HepG2 (cell line): ENCODE results near the gene RPUSD2. TPM values are rescaled to one million over a fixed set of nuclear protein-coding genes. Genes with fewer than 3 reads are reported as not detected.
A peak's percentile ranks its signal among the peaks of the same experiment; 100 is the strongest.

ENCODE experiments used
- ARNT2 ChIP-seq: sonication (generic); formaldehyde crosslinking; IDR thresholded peaks from 2 replicates; pipeline ENCODE4 v1.8.0; 2022; ENCODE audit warnings: mild to moderate bottlenecking, low read depth, missing genetic modification reagents, moderate library complexity
- ASH2L ChIP-seq: fragments of 300-600, 200-600 bp; sonication (generic); IDR thresholded peaks from 2 replicates; pipeline ENCODE4 v1.7.0; 2017; ENCODE audit warnings: low read depth, mild to moderate bottlenecking, moderate library complexity, mixed read lengths, low read length; ENCODE audit not compliant: insufficient read length
- FOXA1 ChIP-seq, 2 experiments: fragments of 450-650 bp in 1 of 2; sonication (generic) in 1 of 2; formaldehyde crosslinking in 1 of 2; IDR thresholded peaks; 2 replicates each; pipeline versions ENCODE4 v1.4.0 to v1.6.1; 2016 to 2020; ENCODE audit warnings: missing genetic modification reagents in 1 of 2
- FOXA3 ChIP-seq: IDR thresholded peaks from 2 replicates; pipeline ENCODE4 v1.6.1; 2016; ENCODE audit warnings: missing genetic modification reagents, missing compliant biosample characterization
- GATAD2A ChIP-seq: IDR thresholded peaks from 2 replicates; pipeline ENCODE4 v1.6.1; 2016
- GTF2F1 ChIP-seq: fragments of 150-350 bp; IDR thresholded peaks from 2 replicates; pipeline ENCODE4 v1.6.1; 2014; ENCODE audit warnings: low read length
- HHEX ChIP-seq: IDR thresholded peaks from 2 replicates; pipeline ENCODE4 v1.6.1; 2016; ENCODE audit warnings: control low read depth
- HNF4A ChIP-seq: sonication (generic); formaldehyde crosslinking; IDR thresholded peaks from 2 replicates; pipeline ENCODE4 v1.4.0; 2020; ENCODE audit warnings: missing genetic modification reagents
- HNRNPK ChIP-seq: fragments of 200-400 bp; formaldehyde crosslinking; IDR thresholded peaks from 2 replicates; pipeline ENCODE4 v1.6.1; 2018; ENCODE audit warnings: low read length, low read depth, moderate library complexity, mild to moderate bottlenecking; ENCODE audit not compliant: poor library complexity, severe bottlenecking
- HOXA5 ChIP-seq: sonication (generic); formaldehyde crosslinking; IDR thresholded peaks from 2 replicates; pipeline ENCODE4 v1.4.0; 2020; ENCODE audit warnings: missing genetic modification reagents
- ISX ChIP-seq: sonication (generic); formaldehyde crosslinking; conservative IDR thresholded peaks from 2 replicates; pipeline ENCODE4 v1.5.0; 2020; ENCODE audit warnings: missing genetic modification reagents
- KLF6 ChIP-seq: IDR thresholded peaks from 2 replicates; pipeline ENCODE4 v1.8.0; 2016; ENCODE audit warnings: missing biosample characterization, missing genetic modification reagents
- NBN ChIP-seq: fragments of 450-650 bp; conservative IDR thresholded peaks from 2 replicates; pipeline ENCODE4 v1.6.1; 2017
- POLR2G ChIP-seq: fragments of 200-400 bp; formaldehyde crosslinking; IDR thresholded peaks from 2 replicates; pipeline ENCODE4 v1.6.1; 2018; ENCODE audit warnings: mild to moderate bottlenecking, low read depth, low read length, moderate library complexity
- RARG ChIP-seq: sonication (generic); formaldehyde crosslinking; IDR thresholded peaks from 2 replicates; pipeline ENCODE4 v1.4.0; 2020; ENCODE audit warnings: low read depth, mild to moderate bottlenecking, missing genetic modification reagents
- TEAD3 ChIP-seq: optimal IDR thresholded peaks from 2 replicates; pipeline ENCODE3; 2016; ENCODE audit warnings: borderline replicate concordance
- THAP8 ChIP-seq: sonication (generic); formaldehyde crosslinking; IDR thresholded peaks from 2 replicates; pipeline ENCODE4 v1.5.1; 2020; ENCODE audit warnings: missing genetic modification reagents, mild to moderate bottlenecking, borderline replicate concordance
- WIZ ChIP-seq: sonication (generic); formaldehyde crosslinking; IDR thresholded peaks from 2 replicates; pipeline ENCODE4 v1.5.1; 2020; ENCODE audit warnings: mild to moderate bottlenecking, missing genetic modification reagents
- YEATS4 ChIP-seq: sonication (generic); formaldehyde crosslinking; IDR thresholded peaks from 2 replicates; pipeline ENCODE4 v1.4.0; 2020; ENCODE audit warnings: missing genetic modification reagents, borderline replicate concordance
- ZFX ChIP-seq: sonication (generic); formaldehyde crosslinking; IDR thresholded peaks from 2 replicates; pipeline ENCODE4 v1.4.0; 2020; ENCODE audit warnings: mild to moderate bottlenecking, low read depth, missing genetic modification reagents, moderate library complexity
- ZMYM3 ChIP-seq: sonication (generic); formaldehyde crosslinking; IDR thresholded peaks from 2 replicates; pipeline ENCODE4 v1.5.1; 2020; ENCODE audit warnings: mild to moderate bottlenecking, missing genetic modification reagents
- ZNF672 ChIP-seq: sonication (generic); formaldehyde crosslinking; IDR thresholded peaks from 2 replicates; pipeline ENCODE4 v1.8.1; 2022; ENCODE audit warnings: missing genetic modification reagents
- ZNF709 ChIP-seq: sonication (generic); formaldehyde crosslinking; IDR thresholded peaks from 2 replicates; pipeline ENCODE4 v1.5.0; 2020; ENCODE audit warnings: mild to moderate bottlenecking, missing genetic modification reagents
- ZNF75D ChIP-seq: sonication (generic); formaldehyde crosslinking; IDR thresholded peaks from 2 replicates; pipeline ENCODE4 v1.8.1; 2023; ENCODE audit warnings: missing genetic modification reagents, mild to moderate bottlenecking, borderline replicate concordance
- ZNF773 ChIP-seq: sonication (generic); formaldehyde crosslinking; IDR thresholded peaks from 2 replicates; pipeline ENCODE4 v1.4.0; 2020; ENCODE audit warnings: missing genetic modification reagents, borderline replicate concordance
- ZNF777 ChIP-seq: sonication (generic); formaldehyde crosslinking; IDR thresholded peaks from 2 replicates; pipeline ENCODE4 v1.4.0; 2020; ENCODE audit warnings: missing genetic modification reagents
- ZNF780A ChIP-seq: sonication (generic); formaldehyde crosslinking; IDR thresholded peaks from 2 replicates; pipeline ENCODE4 v1.8.0; 2022; ENCODE audit warnings: mild to moderate bottlenecking, missing genetic modification reagents, moderate library complexity
- ZNF816 ChIP-seq: sonication (generic); formaldehyde crosslinking; IDR thresholded peaks from 2 replicates; pipeline ENCODE4 v1.8.0; 2022; ENCODE audit warnings: missing genetic modification reagents, mild to moderate bottlenecking, borderline replicate concordance
- ZNF83 ChIP-seq: sonication (generic); formaldehyde crosslinking; IDR thresholded peaks from 2 replicates; pipeline ENCODE4 v1.4.0; 2020; ENCODE audit warnings: missing genetic modification reagents, mild to moderate bottlenecking, borderline replicate concordance
- ZZZ3 ChIP-seq: sonication (generic); formaldehyde crosslinking; IDR thresholded peaks from 2 replicates; pipeline ENCODE4 v1.4.0; 2020; ENCODE audit warnings: missing genetic modification reagents, mild to moderate bottlenecking, borderline replicate concordance
- polyA plus RNA-seq, 8 experiments: library from polyadenylated mRNA; depleted of rRNA in 3 of 8; stranded (reverse) in 7 of 8; unstranded in 1 of 8; fragments of >200 nt; fragmentation: Illumina TruSeq in 4 of 8; extraction: Trizol in 4 of 8; gene quantifications; 2 replicates each; pipeline versions ENCODE4 v1.2.1 to v1.2.3, GENCODE V29; 2011 to 2016; ENCODE audit warnings: low read depth in 4 of 8, missing spikeins in 1 of 8, mixed read lengths in 1 of 8; ENCODE audit not compliant: insufficient read depth in 1 of 8
- total RNA-seq, 5 experiments: library from RNA; depleted of rRNA; stranded (reverse); fragments of >200 nt; fragmentation: Illumina TruSeq; extraction: Trizol; gene quantifications; 2 replicates each; pipeline ENCODE4 v1.2.3, GENCODE V29; 2016; ENCODE audit warnings: low read depth in 1 of 5
- TF ChIP-seq, protein P1 (sequence below): sonication (generic); formaldehyde crosslinking; IDR thresholded peaks from 2 replicates; pipeline ENCODE4 v1.8.1; 2022; ENCODE audit warnings: mild to moderate bottlenecking, missing genetic modification reagents
- TF ChIP-seq, protein P2 (sequence below): sonication (generic); formaldehyde crosslinking; IDR thresholded peaks from 2 replicates; pipeline ENCODE4 v1.4.0; 2020; ENCODE audit warnings: missing genetic modification reagents, low read depth, mild to moderate bottlenecking, borderline replicate concordance

The RPUSD2 gene
- total and polyA plus RNA-seq, 2 of the 13 experiments (the other 11 are each of a cell fraction or from before 2014, with no cell fraction given), result 8.6 to 14.5 TPM

GRCh38 chr15:40591389-40591788, 22.3 kb downstream of the RPUSD2 start (continued):
- TF ChIP-seq HNRNPK (no peak), POLR2G (no peak), ARNT2 (CRISPR knock-in tag) (no peak), ZNF709 (CRISPR knock-in tag) (no peak), ZZZ3 (CRISPR knock-in tag) (no peak), ZNF672 (CRISPR knock-in tag) (no peak), ZNF816 (CRISPR knock-in tag) (no peak), HHEX (CRISPR knock-in tag) (no peak), ZNF780A (CRISPR knock-in tag) (no peak), ZNF777 (no peak), HNF4A (CRISPR knock-in tag) (no peak), ZMYM3 (CRISPR knock-in tag) (0 out of 2 replicates have a peak, but pooled peaks have one; percentile 12), GATAD2A (CRISPR knock-in tag) (peak; percentile 43; the same call in 1 of the 2 replicates), ZFX (CRISPR knock-in tag) (peak; percentile 32; the same call in 1 of the 2 replicates), FOXA1 (IDR thresholded peaks at IDR 0.05) (0 out of 2 replicates have a peak, but pooled peaks have one; percentile 16), FOXA1 (CRISPR knock-in tag; IDR thresholded peaks at IDR 0.05) (peak; percentile 26; the same call in 1 of the 2 replicates), ZNF83 (CRISPR knock-in tag) (no peak), YEATS4 (CRISPR knock-in tag) (no peak), WIZ (no peak), ZNF75D (no peak), FOXA3 (CRISPR knock-in tag) (peak; percentile 63), ZNF773 (no peak), NBN (no peak), RARG (CRISPR knock-in tag) (no peak), GTF2F1 (no peak), HOXA5 (no peak), ISX (CRISPR knock-in tag) (no peak), KLF6 (CRISPR knock-in tag) (no peak), ASH2L (peak; percentile 16), TEAD3 (CRISPR knock-in tag) (peak; percentile 54), THAP8 (CRISPR knock-in tag) (no peak)
- TF ChIP-seq, protein P1, sequence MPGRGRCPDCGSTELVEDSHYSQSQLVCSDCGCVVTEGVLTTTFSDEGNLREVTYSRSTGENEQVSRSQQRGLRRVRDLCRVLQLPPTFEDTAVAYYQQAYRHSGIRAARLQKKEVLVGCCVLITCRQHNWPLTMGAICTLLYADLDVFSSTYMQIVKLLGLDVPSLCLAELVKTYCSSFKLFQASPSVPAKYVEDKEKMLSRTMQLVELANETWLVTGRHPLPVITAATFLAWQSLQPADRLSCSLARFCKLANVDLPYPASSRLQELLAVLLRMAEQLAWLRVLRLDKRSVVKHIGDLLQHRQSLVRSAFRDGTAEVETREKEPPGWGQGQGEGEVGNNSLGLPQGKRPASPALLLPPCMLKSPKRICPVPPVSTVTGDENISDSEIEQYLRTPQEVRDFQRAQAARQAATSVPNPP (CRISPR knock-in tag), result no peak
- TF ChIP-seq, protein P2, sequence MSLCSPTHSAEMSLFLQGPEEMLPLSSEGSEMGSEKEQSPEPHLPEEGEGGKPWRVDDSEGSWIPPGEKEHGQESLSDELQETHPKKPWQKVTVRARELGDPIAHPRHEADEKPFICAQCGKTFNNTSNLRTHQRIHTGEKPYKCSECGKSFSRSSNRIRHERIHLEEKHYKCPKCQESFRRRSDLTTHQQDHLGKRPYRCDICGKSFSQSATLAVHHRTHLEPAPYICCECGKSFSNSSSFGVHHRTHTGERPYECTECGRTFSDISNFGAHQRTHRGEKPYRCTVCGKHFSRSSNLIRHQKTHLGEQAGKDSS, result no peak
